ENCODE measurements around the gene CD58.

The CD58 gene

DNA sequence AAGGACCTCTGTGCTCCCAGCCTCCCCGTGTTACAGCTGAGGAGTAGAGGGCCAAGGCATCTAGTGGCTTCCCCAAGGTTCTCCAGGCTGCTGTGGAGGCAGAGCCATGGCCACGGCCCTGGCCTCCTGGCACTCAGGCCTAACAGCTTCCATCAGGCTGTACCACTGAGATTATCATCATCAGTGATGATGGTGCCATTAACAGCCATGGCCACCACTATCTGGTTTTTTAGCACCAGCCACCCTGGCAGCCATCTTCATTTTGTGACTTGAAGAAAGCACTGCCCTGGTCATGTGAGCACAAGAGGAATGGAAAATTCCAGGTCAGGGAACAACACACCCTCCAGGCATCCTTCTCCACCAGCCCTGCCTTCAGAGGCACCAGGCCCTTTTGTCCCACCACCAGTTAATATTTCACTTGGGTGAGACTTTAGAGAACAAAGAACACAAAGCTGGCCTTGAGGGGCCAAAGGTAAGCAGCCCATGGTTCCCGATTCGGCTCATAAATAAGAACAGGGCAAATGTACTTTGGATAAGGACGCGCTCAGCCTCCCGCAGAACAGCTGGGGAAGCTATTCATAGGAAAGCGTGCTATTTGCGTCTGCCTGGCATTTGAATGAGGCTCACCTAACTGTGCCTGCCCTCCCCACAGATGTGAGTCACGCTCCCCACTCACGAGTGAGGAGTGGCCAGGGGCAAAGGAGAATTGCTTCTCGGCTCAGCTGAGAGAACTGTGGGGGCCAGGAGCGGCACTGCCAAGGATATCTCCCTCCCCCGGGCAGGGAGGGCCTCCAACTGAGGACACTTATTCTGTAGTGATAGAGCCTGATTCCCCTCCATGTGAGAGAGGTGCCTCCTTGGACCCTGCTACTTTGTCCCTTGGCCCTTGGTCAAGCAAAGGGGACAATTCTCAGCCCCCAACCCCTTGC lies 95.6 kb downstream of the CD58 start:
- DNase-seq (ENCODE audit: low read depth) = no peak
- TF ChIP-seq, protein P1, sequence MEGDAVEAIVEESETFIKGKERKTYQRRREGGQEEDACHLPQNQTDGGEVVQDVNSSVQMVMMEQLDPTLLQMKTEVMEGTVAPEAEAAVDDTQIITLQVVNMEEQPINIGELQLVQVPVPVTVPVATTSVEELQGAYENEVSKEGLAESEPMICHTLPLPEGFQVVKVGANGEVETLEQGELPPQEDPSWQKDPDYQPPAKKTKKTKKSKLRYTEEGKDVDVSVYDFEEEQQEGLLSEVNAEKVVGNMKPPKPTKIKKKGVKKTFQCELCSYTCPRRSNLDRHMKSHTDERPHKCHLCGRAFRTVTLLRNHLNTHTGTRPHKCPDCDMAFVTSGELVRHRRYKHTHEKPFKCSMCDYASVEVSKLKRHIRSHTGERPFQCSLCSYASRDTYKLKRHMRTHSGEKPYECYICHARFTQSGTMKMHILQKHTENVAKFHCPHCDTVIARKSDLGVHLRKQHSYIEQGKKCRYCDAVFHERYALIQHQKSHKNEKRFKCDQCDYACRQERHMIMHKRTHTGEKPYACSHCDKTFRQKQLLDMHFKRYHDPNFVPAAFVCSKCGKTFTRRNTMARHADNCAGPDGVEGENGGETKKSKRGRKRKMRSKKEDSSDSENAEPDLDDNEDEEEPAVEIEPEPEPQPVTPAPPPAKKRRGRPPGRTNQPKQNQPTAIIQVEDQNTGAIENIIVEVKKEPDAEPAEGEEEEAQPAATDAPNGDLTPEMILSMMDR (IDR thresholded peaks at IDR 0.05; ENCODE audit: low read length, missing control alignments) = no peak

DNA sequence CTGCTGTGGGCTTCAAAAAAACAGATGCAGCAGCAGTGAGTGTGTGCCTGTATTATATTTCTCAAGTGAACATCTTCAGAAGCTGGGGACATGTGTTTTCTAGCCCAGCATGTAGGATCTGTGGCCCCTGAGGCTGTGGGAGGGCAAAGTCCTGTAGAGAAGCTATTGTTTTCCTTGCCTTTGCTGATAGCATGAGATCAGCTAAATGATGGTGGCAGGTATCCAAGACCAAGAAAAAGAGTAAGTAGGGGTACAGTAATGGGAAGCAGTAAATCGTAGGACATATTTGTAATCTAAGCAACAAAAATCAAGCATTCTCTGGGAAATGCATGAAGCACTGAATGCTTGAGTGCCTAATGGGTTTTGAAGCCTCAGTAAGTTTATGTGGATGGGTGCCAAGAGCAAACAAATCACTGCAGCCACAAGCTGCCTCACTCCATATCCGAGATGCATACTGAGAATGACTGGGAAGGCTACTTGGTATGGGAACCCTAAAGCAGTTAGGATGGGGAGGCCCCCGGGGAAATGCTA lies 98.3 kb downstream of the CD58 start:
- no peak overlapping the region for H3K4me3 ChIP-seq (replicated peaks; ENCODE audit: low read depth, low read length)
- peak; percentile 40 for DNase-seq (ENCODE audit: low read depth)
- TF ChIP-seq, protein P1 (IDR thresholded peaks at IDR 0.05; ENCODE audit: low read length, missing control alignments) = no peak

More for the DNA sequence above, 95.6 kb downstream of the CD58 start:
- no peak overlapping the region for H3K4me3 ChIP-seq (replicated peaks; ENCODE audit: low read depth, low read length)

DNA sequence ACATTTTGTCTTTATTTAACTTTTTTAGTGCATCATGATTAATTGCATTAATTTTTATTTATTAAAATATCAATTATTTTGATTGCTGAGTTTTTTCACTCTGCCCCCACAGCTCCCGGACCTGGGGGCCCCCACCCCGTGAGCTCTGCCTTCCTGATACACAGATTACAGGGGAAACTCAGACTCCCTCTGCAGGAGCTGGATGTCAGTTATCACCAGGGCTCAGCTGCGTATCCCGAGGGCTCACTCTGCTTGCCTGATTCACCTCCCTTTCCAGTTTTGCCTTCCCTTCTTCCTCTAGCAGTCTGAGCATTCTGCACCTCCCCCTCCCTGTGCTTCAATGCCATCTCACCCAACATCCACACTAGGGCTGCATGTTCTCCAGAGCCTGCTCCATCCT lies 99.6 kb downstream of the CD58 start:
- no peak for DNase-seq (ENCODE audit: low read depth)
- H3K4me3 ChIP-seq (replicated peaks; ENCODE audit: low read depth, low read length) = no peak overlapping the region

DNA sequence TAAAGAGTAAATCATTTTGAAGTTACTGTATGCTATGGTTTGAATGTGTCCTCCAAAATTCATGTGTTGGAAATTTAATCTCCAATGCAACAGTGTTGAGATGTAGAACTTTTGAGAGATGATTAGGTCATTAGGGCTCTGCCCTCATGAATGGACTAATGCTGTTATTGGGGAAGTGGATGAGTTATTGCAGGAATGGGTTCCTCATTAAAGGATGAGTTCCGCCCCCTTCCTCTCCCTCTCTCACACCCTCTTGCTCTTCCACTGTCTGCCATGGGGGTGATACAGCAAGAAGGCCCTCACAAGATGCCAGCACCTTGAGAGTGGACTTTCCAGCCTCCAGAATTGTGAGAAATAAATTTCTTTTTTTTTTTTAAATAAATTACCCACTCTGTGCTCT lies 100.2 kb downstream of the CD58 start:
- no peak for DNase-seq (ENCODE audit: low read depth)

More for the DNA sequence above, 99.6 kb downstream of the CD58 start:
- TF ChIP-seq, protein P1 (IDR thresholded peaks at IDR 0.05; ENCODE audit: low read length, missing control alignments) = no peak

DNA sequence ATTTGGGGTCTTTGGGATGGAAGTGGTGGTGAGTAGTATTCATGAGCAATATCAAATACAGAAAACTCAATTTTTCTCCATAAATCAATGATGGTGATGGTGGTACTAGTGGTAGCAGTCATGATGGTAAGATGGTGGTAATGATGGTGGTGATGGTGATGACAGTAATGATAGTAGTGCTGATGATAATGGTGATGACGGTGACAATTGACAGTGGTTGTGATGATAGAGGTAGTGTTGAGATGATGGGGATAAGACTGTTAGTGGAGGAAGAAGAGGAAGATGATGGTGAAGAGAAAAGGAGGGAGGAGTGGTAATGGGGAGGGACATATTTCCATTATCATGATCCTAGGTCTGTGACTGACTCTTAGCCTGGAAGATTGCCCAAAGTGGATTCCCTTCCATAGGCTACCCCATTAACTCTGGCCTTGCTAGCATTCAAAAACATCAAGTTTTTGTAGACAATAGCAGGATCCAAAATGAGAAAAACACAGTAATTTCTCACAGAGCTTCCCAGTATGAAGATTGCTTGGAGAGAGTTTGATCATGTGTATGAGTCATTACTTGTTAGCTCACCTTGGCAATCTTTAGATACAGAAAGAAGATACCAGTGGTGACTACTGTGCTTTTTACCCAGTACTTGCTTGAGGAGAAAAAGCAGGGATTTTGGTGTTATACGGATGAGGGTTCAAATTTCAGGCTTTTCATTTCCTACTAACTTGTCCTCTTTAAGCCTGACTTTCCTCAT lies 103.8 kb downstream of the CD58 start:
- TF ChIP-seq, protein P1 (IDR thresholded peaks at IDR 0.05; ENCODE audit: low read length, missing control alignments) = no peak
- DNase-seq (ENCODE audit: low read depth) = no peak
- H3K4me3 ChIP-seq (replicated peaks; ENCODE audit: low read depth, low read length) = no peak overlapping the region

More for the DNA sequence above, 100.2 kb downstream of the CD58 start:
- TF ChIP-seq, protein P1 (IDR thresholded peaks at IDR 0.05; ENCODE audit: low read length, missing control alignments) = no peak
- H3K4me3 ChIP-seq (replicated peaks; ENCODE audit: low read depth, low read length) = no peak overlapping the region

DNA sequence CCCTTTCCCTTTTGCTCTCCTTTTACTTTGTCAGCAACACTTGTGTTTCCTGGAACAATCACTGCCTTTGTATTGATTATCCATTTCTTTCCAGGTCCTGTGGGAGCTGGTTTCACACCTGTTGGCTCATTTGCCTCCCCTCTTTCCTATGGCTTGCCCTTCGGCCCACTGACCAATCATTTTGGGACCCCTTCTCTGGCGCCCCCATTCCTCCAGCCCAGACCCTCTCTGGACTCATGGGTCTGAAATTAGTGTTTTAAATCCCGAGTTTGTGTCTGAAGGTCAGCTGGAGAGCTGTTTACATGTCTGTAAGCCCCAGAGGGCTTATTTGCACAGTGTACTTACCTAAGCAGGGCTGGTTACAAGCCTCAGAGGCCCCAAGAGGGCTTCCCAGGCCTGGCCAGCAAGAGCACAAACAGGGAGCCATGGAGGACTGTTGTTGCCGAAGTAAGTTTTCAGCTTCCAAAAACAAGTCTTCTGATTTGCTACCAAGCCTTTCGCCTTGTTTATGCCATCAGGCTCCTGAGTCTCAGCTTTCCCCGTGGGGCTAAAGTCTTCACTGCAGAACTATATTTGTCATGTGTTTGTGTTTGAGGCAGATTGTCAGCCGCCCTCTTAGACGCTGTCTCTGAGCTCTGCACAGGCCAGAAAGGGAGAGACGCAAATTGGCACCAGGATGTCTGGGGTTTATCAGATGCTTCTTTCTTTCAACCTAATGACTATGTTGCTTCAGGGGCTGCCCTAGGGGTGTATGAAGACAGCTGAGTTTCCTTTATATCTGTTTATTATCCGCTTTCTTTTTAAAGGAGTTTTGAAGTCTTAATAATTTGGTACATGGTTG lies 104.8 kb downstream of the CD58 start:
- H3K4me3 ChIP-seq (replicated peaks; ENCODE audit: low read depth, low read length) = no peak overlapping the region
- DNase-seq (ENCODE audit: low read depth) = no peak
- TF ChIP-seq, protein P1 (IDR thresholded peaks at IDR 0.05; ENCODE audit: low read length, missing control alignments) = no peak

Measured in fibroblast of pulmonary artery (primary cell).